Keratinocyte (primary cell): ENCODE data around the gene NFATC1. TPM values are rescaled to one million over a fixed set of nuclear protein-coding genes. Genes with fewer than 3 reads are reported as not detected.

Experiments used
- DNase-seq: peaks from one replicate; pipeline ENCODE4 v3.0.0-alpha.2; 2011; ENCODE audit warnings: low read depth, missing footprints, low spot score
- FAIRE-seq: peaks from 2 replicates; lab custom pipeline; 2011; peaks lifted over from hg19 to GRCh38; lab: Jason Lieb, UNC
- H2AFZ ChIP-seq: 2 replicates; pipeline ENCODE4 v1.6.0; 2012; ENCODE audit warnings: low read length, control low read depth, inconsistent platforms; ENCODE audit not compliant: control insufficient read depth
- H3K27ac ChIP-seq: 2 replicates; pipeline ENCODE4 v1.5.1; 2011; ENCODE audit warnings: low read length; ENCODE audit not compliant: control insufficient read depth, insufficient read depth
- H3K27me3 ChIP-seq: 3 replicates; pipeline ENCODE4 v1.6.0; 2011; ENCODE audit warnings: low read length; ENCODE audit not compliant: control insufficient read depth, insufficient read depth; ENCODE audit errors: extremely low read depth
- H3K36me3 ChIP-seq, 2 experiments: 2 replicates in 1 of 2; 3 replicates in 1 of 2; pipeline ENCODE4 v1.5.1; 2011; ENCODE audit warnings: low read length in 2 of 2, mild to moderate bottlenecking in 1 of 2; ENCODE audit not compliant: control insufficient read depth in 2 of 2, insufficient read depth in 2 of 2; ENCODE audit errors: extremely low read depth in 1 of 2
- H3K4me1 ChIP-seq: 3 replicates; pipeline ENCODE4 v1.5.1; 2011; ENCODE audit warnings: low read length; ENCODE audit not compliant: control insufficient read depth, insufficient read depth; ENCODE audit errors: extremely low read depth
- H3K4me2 ChIP-seq: 3 replicates; pipeline ENCODE4 v1.6.0; 2011; ENCODE audit warnings: low read depth, low read length; ENCODE audit not compliant: control insufficient read depth, insufficient read depth; ENCODE audit errors: extremely low read depth
- H3K4me3 ChIP-seq, 3 experiments: fragments of 200-600 bp in 1 of 3; sonication (generic) in 1 of 3; 2 replicates in 2 of 3; 3 replicates in 1 of 3; pipeline ENCODE4 v1.5.1; 2011 to 2016; ENCODE audit warnings: low read length in 3 of 3, mild to moderate bottlenecking in 3 of 3, control low read depth in 2 of 3, inconsistent platforms in 1 of 3, low read depth in 1 of 3, mixed read lengths in 1 of 3, mixed run types in 1 of 3, moderate library complexity in 1 of 3; ENCODE audit not compliant: control insufficient read depth in 2 of 3, insufficient read depth in 2 of 3; ENCODE audit errors: extremely low read depth in 1 of 3
- H3K79me2 ChIP-seq: 2 replicates; pipeline ENCODE4 v1.6.0; 2012; ENCODE audit warnings: low read length; ENCODE audit not compliant: control insufficient read depth, insufficient read depth
- H3K9ac ChIP-seq: 3 replicates; pipeline ENCODE4 v1.6.0; 2011; ENCODE audit warnings: low read length; ENCODE audit not compliant: control insufficient read depth, insufficient read depth; ENCODE audit errors: extremely low read depth
- H3K9me1 ChIP-seq: 3 replicates; pipeline ENCODE4 v1.6.0; 2011; ENCODE audit warnings: low read length; ENCODE audit not compliant: control insufficient read depth, insufficient read depth; ENCODE audit errors: extremely low read depth
- H3K9me3 ChIP-seq: 2 replicates; pipeline ENCODE4 v1.5.1; 2012; ENCODE audit warnings: low read depth, low read length; ENCODE audit not compliant: control insufficient read depth
- H4K20me1 ChIP-seq: 3 replicates; pipeline ENCODE4 v1.6.0; 2011; ENCODE audit warnings: low read length; ENCODE audit not compliant: control insufficient read depth, insufficient read depth; ENCODE audit errors: extremely low read depth
- EZH2 ChIP-seq: IDR thresholded peaks from one replicate; pipeline ENCODE4 v1.6.1; 2012; ENCODE audit warnings: inconsistent platforms, mild to moderate bottlenecking, low read length, moderate library complexity
- dilution Hi-C: fragments of 300-500 bp; cut with MboI; formaldehyde crosslinking; loops from one replicate; pipeline ENCODE4 v1.7.0; 2020; ENCODE audit warnings: low sequenced_read_pairs; ENCODE audit not compliant: extremely low pct_ligation_motif_present
- polyA plus RNA-seq, 5 experiments: library from polyadenylated mRNA; depleted of rRNA in 3 of 5; stranded (reverse) in 3 of 5; stranded (forward) in 1 of 5; unstranded in 1 of 5; fragments of >200 nt; gene quantifications; 1 replicate in 1 of 5; 2 replicates in 3 of 5; 3 replicates in 1 of 5; pipeline versions ENCODE4 v1.2.1 to v1.2.3, GENCODE V29; 2011 to 2012; ENCODE audit warnings: missing spikeins in 2 of 5, low read depth in 1 of 5, low replicate concordance in 1 of 5
- TF ChIP-seq, protein P1 (sequence below), 3 experiments: IDR thresholded peaks in 1 of 3; conservative IDR thresholded peaks in 1 of 3; optimal IDR thresholded peaks in 1 of 3; 2 replicates in 2 of 3; 3 replicates in 1 of 3; pipeline versions ENCODE3 to v1.5.1; 2011; ENCODE audit warnings: low read length in 3 of 3, mild to moderate bottlenecking in 3 of 3, moderate library complexity in 2 of 3, control low read depth in 1 of 3, inconsistent platforms in 1 of 3; ENCODE audit not compliant: insufficient read depth in 2 of 3; ENCODE audit errors: extremely low read depth in 1 of 3

Gene NFATC1
- polyA plus RNA-seq, 1 donor (not counting 4 experiments of a cell fraction or from before 2014, with no cell fraction given) = 0.77 TPM

DNA sequence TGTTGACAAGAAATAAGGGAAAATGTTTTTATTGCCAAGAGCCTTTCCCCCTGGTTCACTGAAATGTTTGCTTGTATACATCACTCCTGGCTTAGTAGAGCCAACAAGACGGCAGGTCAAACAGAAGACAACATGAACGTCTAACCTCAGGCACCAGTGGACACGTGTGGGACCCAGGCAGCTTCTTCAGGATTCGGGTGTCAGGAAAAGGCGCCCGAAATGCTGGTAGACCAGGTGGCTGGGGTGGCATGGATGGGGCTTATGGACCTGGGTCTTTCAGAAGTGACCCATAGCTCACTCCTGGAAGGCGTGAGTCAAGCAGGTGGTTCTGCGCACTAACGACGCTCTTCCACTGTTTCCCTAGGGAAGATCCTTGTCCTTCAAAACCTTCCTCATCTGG lies 23.3 kb upstream of the NFATC1 start:
- Histone ChIP-seq H3K4me1 (no peaks in the 10 kb centered on the region), H3K79me2 (no peaks in the 10 kb centered on the region), H3K9ac (no peak overlapping the region), H3K4me3 (no peak overlapping the region), H3K27ac (no peak overlapping the region), H3K27me3 (no peaks in the 10 kb centered on the region), H2AFZ (no peak overlapping the region), H3K4me2 (no peak overlapping the region), H3K36me3 (peaks cover 0 to 3% of the 10 kb centered on the region in 2 experiments), H3K9me3 (no peaks in the 10 kb centered on the region), H4K20me1 (no peaks in the 10 kb centered on the region), H3K9me1 (no peaks in the 10 kb centered on the region)
- no peak for FAIRE-seq
- no peak for TF ChIP-seq EZH2
- no peak for DNase-seq
- dilution Hi-C loops = no loop called here

DNA sequence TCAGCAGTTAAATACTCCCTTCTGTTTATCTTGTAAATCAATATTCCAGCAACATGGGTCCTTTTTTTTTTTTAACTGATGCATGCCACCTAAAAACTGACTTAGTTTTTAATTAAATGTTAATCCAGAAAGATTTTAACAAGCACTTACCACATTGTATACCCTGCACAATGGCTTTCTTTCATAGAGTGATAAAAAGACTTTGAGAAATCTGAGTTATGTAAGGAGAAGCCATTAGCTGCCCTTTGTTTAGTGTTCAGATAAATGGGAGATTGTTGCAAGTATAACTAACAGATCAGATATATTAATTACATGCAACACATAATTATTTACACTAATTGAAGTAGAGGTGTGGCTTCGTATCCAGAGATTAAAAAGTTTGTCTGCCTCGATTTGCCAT lies 22.7 kb upstream of the NFATC1 start:
- no peak for TF ChIP-seq EZH2
- TF ChIP-seq, protein P1, sequence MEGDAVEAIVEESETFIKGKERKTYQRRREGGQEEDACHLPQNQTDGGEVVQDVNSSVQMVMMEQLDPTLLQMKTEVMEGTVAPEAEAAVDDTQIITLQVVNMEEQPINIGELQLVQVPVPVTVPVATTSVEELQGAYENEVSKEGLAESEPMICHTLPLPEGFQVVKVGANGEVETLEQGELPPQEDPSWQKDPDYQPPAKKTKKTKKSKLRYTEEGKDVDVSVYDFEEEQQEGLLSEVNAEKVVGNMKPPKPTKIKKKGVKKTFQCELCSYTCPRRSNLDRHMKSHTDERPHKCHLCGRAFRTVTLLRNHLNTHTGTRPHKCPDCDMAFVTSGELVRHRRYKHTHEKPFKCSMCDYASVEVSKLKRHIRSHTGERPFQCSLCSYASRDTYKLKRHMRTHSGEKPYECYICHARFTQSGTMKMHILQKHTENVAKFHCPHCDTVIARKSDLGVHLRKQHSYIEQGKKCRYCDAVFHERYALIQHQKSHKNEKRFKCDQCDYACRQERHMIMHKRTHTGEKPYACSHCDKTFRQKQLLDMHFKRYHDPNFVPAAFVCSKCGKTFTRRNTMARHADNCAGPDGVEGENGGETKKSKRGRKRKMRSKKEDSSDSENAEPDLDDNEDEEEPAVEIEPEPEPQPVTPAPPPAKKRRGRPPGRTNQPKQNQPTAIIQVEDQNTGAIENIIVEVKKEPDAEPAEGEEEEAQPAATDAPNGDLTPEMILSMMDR (optimal IDR thresholded peaks at IDR 0.05 in 1 of 3, IDR thresholded peaks at IDR 0.05 in 1 of 3, conservative IDR thresholded peaks at IDR 0.05 in 1 of 3; ENCODE audit: extremely low read depth in 1 of 3, insufficient read depth in 2 of 3, low read length in 3 of 3) = no peak
- dilution Hi-C loops = no loop called here
- no peak for FAIRE-seq

DNA sequence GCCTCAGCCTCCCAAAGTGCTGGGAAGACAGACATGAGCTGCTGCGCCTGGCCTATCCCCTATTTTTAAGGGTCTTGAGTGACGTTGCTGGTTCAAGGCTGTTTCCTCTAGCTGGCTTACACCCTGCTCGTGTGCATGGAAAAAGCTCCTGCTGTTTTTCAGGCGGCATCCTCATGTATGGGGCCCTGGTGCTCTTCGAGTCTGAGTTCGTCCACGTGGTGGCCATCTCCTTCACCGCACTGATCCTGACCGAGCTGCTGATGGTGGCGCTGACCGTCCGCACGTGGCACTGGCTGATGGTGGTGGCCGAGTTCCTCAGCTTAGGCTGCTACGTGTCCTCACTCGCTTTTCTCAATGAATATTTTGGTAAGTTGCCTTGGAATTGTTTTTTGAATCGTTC lies 22.0 kb upstream of the NFATC1 start:
- Histone ChIP-seq H3K27me3 (no peaks in the 10 kb centered on the region), H3K79me2 (no peaks in the 10 kb centered on the region), H2AFZ (no peak overlapping the region), H4K20me1 (no peaks in the 10 kb centered on the region), H3K27ac (no peak overlapping the region), H3K4me1 (no peaks in the 10 kb centered on the region), H3K9me1 (no peaks in the 10 kb centered on the region), H3K36me3 (peaks cover 0 to 6% of the 10 kb centered on the region in 2 experiments), H3K4me3 (no peak overlapping the region), H3K4me2 (no peak overlapping the region), H3K9me3 (no peaks in the 10 kb centered on the region), H3K9ac (no peak overlapping the region)
- TF ChIP-seq, protein P1 (optimal IDR thresholded peaks at IDR 0.05 in 1 of 3, IDR thresholded peaks at IDR 0.05 in 1 of 3, conservative IDR thresholded peaks at IDR 0.05 in 1 of 3; ENCODE audit: extremely low read depth in 1 of 3, insufficient read depth in 2 of 3, low read length in 3 of 3) = no peak
- no peak for DNase-seq
- dilution Hi-C loops = no loop called here
- FAIRE-seq = no peak

More for the DNA sequence above, 22.7 kb upstream of the NFATC1 start:
- H3K9me1 ChIP-seq = no peaks in the 10 kb centered on the region
- H3K27me3 ChIP-seq = no peaks in the 10 kb centered on the region
- no peak overlapping the region for H3K4me3 ChIP-seq
- no peaks in the 10 kb centered on the region for H3K79me2 ChIP-seq
- H3K4me2 ChIP-seq = no peak overlapping the region
- DNase-seq = no peak
- H3K36me3 ChIP-seq = peaks cover 0 to 6% of the 10 kb centered on the region in 2 experiments
- no peak overlapping the region for H3K9ac ChIP-seq
- H3K9me3 ChIP-seq = no peaks in the 10 kb centered on the region
- H3K27ac ChIP-seq = no peak overlapping the region
- no peaks in the 10 kb centered on the region for H3K4me1 ChIP-seq
- no peak overlapping the region for H2AFZ ChIP-seq
- H4K20me1 ChIP-seq = no peaks in the 10 kb centered on the region
